ENCODE data around the gene CATSPERZ. TPM values are rescaled to one million over a fixed set of nuclear protein-coding genes. Genes with fewer than 3 reads are reported as not detected.

CATSPERZ gene
- total RNA-seq, 1 donor from 2014 or later: 0.59 TPM

- peaks cover 4% of the 10 kb centered on the region for H3K27me3 Mint-ChIP-seq (ENCODE audit: low read depth)
- intact Hi-C loops (cut with micrococcal nuclease): loop anchor here (1.0 to 2.0 kb wide), 4 partner anchors 15 to 44 kb away; partner anchors contain the start of genes ESRRA, FKBP2 and TRMT112
These were observed 14.9 kb upstream of the CATSPERZ start, which contains the start of gene GPR137 for GRCh38 chr11:64284962-64285884. Gene GPR137 (plus strand): TSS chr11:64285848. CDS start chr11:64286525, 677 bp downstream.

DNA sequence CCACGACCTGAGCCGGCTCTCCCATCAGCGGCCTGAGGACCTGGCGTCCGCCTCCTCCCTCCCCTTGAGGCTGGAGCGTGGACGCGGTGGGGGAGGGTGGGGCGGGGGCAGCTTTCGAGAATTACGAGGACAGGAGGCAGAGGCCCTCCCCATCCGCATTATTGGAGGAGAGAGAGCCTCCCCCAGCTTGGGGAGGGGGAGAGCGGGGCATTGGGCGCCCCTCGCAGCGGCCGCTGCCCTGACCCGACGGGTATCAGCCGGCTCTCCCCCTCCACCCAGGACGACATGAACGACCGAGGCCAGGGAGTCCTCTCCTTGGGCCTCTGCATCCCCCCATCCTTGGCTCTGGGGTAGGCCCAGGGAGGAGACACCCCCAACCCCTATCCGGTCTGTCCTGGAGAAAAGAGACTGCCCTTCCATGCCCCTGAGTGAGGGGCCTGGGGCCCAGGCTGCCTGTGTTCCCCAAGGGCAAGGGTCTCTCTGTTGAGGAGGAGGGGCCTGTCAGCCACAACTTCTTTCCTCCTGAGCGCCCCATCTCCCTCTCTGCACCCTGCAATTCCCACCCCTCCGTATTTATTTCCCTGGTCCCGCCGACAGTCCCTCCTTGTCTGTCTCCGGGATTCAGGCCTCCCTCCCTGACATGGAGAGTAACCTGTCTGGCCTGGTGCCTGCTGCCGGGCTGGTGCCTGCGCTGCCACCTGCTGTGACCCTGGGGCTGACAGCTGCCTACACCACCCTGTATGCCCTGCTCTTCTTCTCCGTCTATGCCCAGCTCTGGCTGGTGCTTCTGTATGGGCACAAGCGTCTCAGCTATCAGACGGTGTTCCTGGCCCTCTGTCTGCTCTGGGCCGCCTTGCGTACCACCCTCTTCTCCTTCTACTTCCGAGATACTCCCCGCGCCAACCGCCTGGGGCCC is 14.0 kb upstream of the CATSPERZ start:
- peaks cover 5% of the 10 kb centered on the region for H3K36me3 Mint-ChIP-seq (ENCODE audit: low read depth)
- peaks cover 13% of the 10 kb centered on the region for H3K27me3 Mint-ChIP-seq (ENCODE audit: low read depth)
- intact Hi-C loops (cut with micrococcal nuclease): loop anchor here (1.0 to 2.0 kb wide), 4 partner anchors 16 to 45 kb away; partner anchors contain the start of genes ESRRA, FKBP2 and TRMT112

More at GRCh38 chr11:64284962-64285884, 14.9 kb upstream of the CATSPERZ start, which contains the start of gene GPR137:
- Mint-ChIP-seq H3K9me3 (no peaks in the 10 kb centered on the region), H3K36me3 (ENCODE audit: low read depth) (peaks cover 8% of the 10 kb centered on the region), H3K4me3 (ENCODE audit: low read depth) (peak within 1 kb of the TSS; percentile 85), H3K27ac (peak within 1 kb of the TSS; percentile 93), H3K4me1 (ENCODE audit: low read depth) (peaks cover 9% of the 10 kb centered on the region)
- peak; percentile 89 for DNase-seq (ENCODE audit: low spot score)

GRCh38 chr11:64286801-64287159 is 13.4 kb upstream of the CATSPERZ start:
- Mint-ChIP-seq H3K36me3 (ENCODE audit: low read depth) (no peaks in the 10 kb centered on the region), H3K4me3 (ENCODE audit: low read depth) (peak overlapping the region; percentile 83), H3K9me3 (no peaks in the 10 kb centered on the region), H3K27me3 (ENCODE audit: low read depth) (peaks cover 13% of the 10 kb centered on the region), H3K27ac (no peak overlapping the region), H3K4me1 (ENCODE audit: low read depth) (peaks cover 12% of the 10 kb centered on the region)
- DNase-seq (ENCODE audit: low spot score): no peak
- intact Hi-C loops (cut with micrococcal nuclease): no loop called here

More for the DNA sequence above, 14.0 kb upstream of the CATSPERZ start:
- Mint-ChIP-seq H3K9me3 (no peaks in the 10 kb centered on the region), H3K27ac (peak overlapping the region; percentile 73), H3K4me3 (ENCODE audit: low read depth) (peak overlapping the region; percentile 83), H3K4me1 (ENCODE audit: low read depth) (peaks cover 12% of the 10 kb centered on the region)
- no peak for DNase-seq (ENCODE audit: low spot score)

- H3K9me3 Mint-ChIP-seq: no peaks in the 10 kb centered on the region
- H3K4me3 Mint-ChIP-seq (ENCODE audit: low read depth): peak overlapping the region; percentile 17
- H3K27ac Mint-ChIP-seq: no peak overlapping the region
- no peaks in the 10 kb centered on the region for H3K36me3 Mint-ChIP-seq (ENCODE audit: low read depth)
- intact Hi-C loops (cut with micrococcal nuclease): no loop called here
- DNase-seq (ENCODE audit: low spot score): no peak
- H3K27me3 Mint-ChIP-seq (ENCODE audit: low read depth): peaks cover 17% of the 10 kb centered on the region
- peaks cover 13% of the 10 kb centered on the region for H3K4me1 Mint-ChIP-seq (ENCODE audit: low read depth)
These were observed 12.3 kb upstream of the CATSPERZ start for GRCh38 chr11:64287676-64288352.

- no peaks in the 10 kb centered on the region for H3K9me3 Mint-ChIP-seq
- H3K4me1 Mint-ChIP-seq (ENCODE audit: low read depth): peaks cover 12% of the 10 kb centered on the region
- no peak overlapping the region for H3K4me3 Mint-ChIP-seq (ENCODE audit: low read depth)
- peaks cover 22% of the 10 kb centered on the region for H3K27me3 Mint-ChIP-seq (ENCODE audit: low read depth)
- no peak overlapping the region for H3K27ac Mint-ChIP-seq
- no peaks in the 10 kb centered on the region for H3K36me3 Mint-ChIP-seq (ENCODE audit: low read depth)
- DNase-seq (ENCODE audit: low spot score): no peak
- intact Hi-C loops (cut with micrococcal nuclease): no loop called here
These were observed 11.8 kb upstream of the CATSPERZ start for GRCh38 chr11:64288353-64288750.

GRCh38 chr11:64289002-64289564 is 11.1 kb upstream of the CATSPERZ start:
- intact Hi-C loops (cut with micrococcal nuclease): no loop called here
- Mint-ChIP-seq H3K36me3 (ENCODE audit: low read depth) (no peaks in the 10 kb centered on the region), H3K27ac (no peak overlapping the region), H3K27me3 (ENCODE audit: low read depth) (peaks cover 29% of the 10 kb centered on the region), H3K4me1 (ENCODE audit: low read depth) (peaks cover 10% of the 10 kb centered on the region), H3K4me3 (ENCODE audit: low read depth) (no peak overlapping the region), H3K9me3 (no peaks in the 10 kb centered on the region)
- DNase-seq (ENCODE audit: low spot score): no peak

GRCh38 chr11:64290352-64291261 is 9.6 kb upstream of the CATSPERZ start:
- no peaks in the 10 kb centered on the region for H3K36me3 Mint-ChIP-seq (ENCODE audit: low read depth)
- no peak for DNase-seq (ENCODE audit: low spot score)
- peaks cover 10% of the 10 kb centered on the region for H3K4me1 Mint-ChIP-seq (ENCODE audit: low read depth)
- no peak overlapping the region for H3K27ac Mint-ChIP-seq
- intact Hi-C loops (cut with micrococcal nuclease): no loop called here
- no peak overlapping the region for H3K4me3 Mint-ChIP-seq (ENCODE audit: low read depth)
- peaks cover 41% of the 10 kb centered on the region for H3K27me3 Mint-ChIP-seq (ENCODE audit: low read depth)
- no peaks in the 10 kb centered on the region for H3K9me3 Mint-ChIP-seq

DNA sequence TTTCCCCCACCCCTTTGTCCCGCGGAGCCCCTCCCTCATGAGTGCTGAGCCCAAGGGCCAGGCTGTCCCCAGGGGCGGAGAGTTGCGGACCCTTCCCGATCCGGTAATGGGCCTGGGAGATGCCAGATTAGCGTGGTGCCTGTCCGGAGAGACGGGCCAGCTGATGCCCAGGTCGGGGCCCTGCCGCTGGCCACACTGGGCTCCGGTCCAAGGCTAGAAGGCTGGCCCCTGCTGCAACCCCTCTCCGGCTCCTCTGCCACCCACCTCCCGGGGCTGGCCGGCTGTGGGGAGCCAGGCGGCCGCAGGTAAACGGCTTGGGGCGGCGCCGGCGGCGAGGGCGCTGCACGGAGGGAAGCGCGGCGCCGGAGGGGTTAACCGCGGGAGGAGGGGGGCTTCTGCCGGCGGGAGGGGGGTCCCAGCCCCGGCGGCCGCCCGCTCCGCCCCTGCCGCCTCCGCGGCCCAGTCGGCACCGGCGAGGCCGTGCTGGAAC is 8.9 kb upstream of the CATSPERZ start, which contains the start of gene KCNK4:
Gene KCNK4, plus strand, starts transcription at position 41 of the 490 bp plus-strand sequence. CDS start 1,717 bp downstream, outside the sequence.
- Mint-ChIP-seq H3K27me3 (ENCODE audit: low read depth) (peaks cover 48% of the 10 kb centered on the region), H3K27ac (no peak within 1 kb of the TSS), H3K4me1 (ENCODE audit: low read depth) (peaks cover 9% of the 10 kb centered on the region), H3K4me3 (ENCODE audit: low read depth) (no peak within 1 kb of the TSS), H3K9me3 (no peaks in the 10 kb centered on the region), H3K36me3 (ENCODE audit: low read depth) (no peaks in the 10 kb centered on the region)
- intact Hi-C loops (cut with micrococcal nuclease): no loop called here
- DNase-seq (ENCODE audit: low spot score): no peak

GRCh38 chr11:64291752-64292459 is 8.3 kb upstream of the CATSPERZ start:
- intact Hi-C loops (cut with micrococcal nuclease): no loop called here
- Mint-ChIP-seq H3K4me1 (ENCODE audit: low read depth) (peaks cover 6% of the 10 kb centered on the region), H3K9me3 (no peaks in the 10 kb centered on the region), H3K36me3 (ENCODE audit: low read depth) (no peaks in the 10 kb centered on the region), H3K4me3 (ENCODE audit: low read depth) (no peak overlapping the region), H3K27ac (no peak overlapping the region), H3K27me3 (ENCODE audit: low read depth) (peaks cover 54% of the 10 kb centered on the region)
- no peak for DNase-seq (ENCODE audit: low spot score)

DNA sequence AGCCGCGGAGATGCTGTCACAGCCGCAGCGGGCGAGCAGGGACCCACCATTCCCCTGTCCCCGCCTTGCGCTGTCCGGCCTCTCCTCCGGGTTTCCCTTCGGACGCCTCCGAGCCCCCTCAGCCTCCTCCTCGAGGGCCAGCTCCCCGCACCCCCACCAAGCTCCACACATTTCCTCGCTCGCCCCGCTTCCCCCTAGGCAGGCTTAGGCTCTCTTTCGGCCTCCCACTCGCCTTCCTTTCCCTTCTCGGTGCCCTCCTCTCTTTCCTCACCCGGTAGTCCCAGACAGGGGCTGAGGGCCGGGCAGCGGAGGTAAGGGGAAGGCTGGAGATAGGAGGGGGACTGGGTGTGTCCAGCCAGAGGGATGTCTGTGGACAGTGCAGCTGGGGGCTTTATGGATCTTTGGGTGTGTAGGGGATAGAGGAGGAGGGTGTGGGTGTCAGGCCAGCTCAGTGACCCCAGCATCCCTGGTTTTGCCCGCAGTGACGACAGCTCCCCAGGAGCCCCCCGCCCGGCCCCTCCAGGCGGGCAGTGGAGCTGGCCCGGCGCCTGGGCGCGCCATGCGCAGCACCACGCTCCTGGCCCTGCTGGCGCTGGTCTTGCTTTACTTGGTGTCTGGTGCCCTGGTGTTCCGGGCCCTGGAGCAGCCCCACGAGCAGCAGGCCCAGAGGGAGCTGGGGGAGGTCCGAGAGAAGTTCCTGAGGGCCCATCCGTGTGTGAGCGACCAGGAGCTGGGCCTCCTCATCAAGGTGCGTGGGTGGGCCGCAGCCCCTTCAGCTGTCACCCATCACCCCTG is 7.5 kb upstream of the CATSPERZ start:
- intact Hi-C loops (cut with micrococcal nuclease): no loop called here
- DNase-seq (ENCODE audit: low spot score): no peak
- no peaks in the 10 kb centered on the region for H3K9me3 Mint-ChIP-seq
- H3K27ac Mint-ChIP-seq: no peak overlapping the region
- peaks cover 61% of the 10 kb centered on the region for H3K27me3 Mint-ChIP-seq (ENCODE audit: low read depth)
- H3K4me1 Mint-ChIP-seq (ENCODE audit: low read depth): peaks cover 6% of the 10 kb centered on the region
- H3K36me3 Mint-ChIP-seq (ENCODE audit: low read depth): no peaks in the 10 kb centered on the region
- H3K4me3 Mint-ChIP-seq (ENCODE audit: low read depth): peak overlapping the region; percentile 33
